Breast epithelium (tissue), 3 donors: ENCODE results near the gene CERKL.

Experiments
- CTCF ChIP-seq, 3 donors: fragments of 450-650 bp; IDR thresholded peaks; one replicate each; pipeline ENCODE4 v1.5.1; 2016 to 2017; ENCODE audit warnings: antibody characterized with exemption in 3 of 3, mild to moderate bottlenecking in 3 of 3, moderate library complexity in 3 of 3
- POLR2A ChIP-seq: fragments of 450-650 bp; IDR thresholded peaks from one replicate; pipeline ENCODE4 v1.6.1; 2016; ENCODE audit warnings: antibody characterized with exemption, mild to moderate bottlenecking, moderate library complexity

- no peak for TF ChIP-seq POLR2A
- TF ChIP-seq CTCF (IDR thresholded peaks at IDR 0.05): no peak
These were observed 21.1 kb upstream of the CERKL start for GRCh38 chr2:181677912-181678586.
